GM23248 (cell line): ENCODE results near the gene KCP. TPM values are rescaled to one million over a fixed set of nuclear protein-coding genes. Genes with fewer than 3 reads are reported as not detected.

Experiments used
- DNase-seq: peaks from one replicate; pipeline ENCODE4 v3.0.0-alpha.2; 2015
- H2AFZ ChIP-seq: fragments of 200-600 bp; sonication (generic); 2 replicates; pipeline ENCODE4 v1.6.1; 2016; ENCODE audit warnings: antibody characterized with exemption
- H3F3A ChIP-seq: fragments of 200-600 bp; sonication (generic); 2 replicates; pipeline ENCODE4 v1.6.1; 2016; ENCODE audit warnings: mild to moderate bottlenecking, antibody characterized with exemption, mixed run types; ENCODE audit not compliant: insufficient read depth
- H3K27ac ChIP-seq: fragments of 200-600 bp; sonication (generic); 2 replicates; pipeline ENCODE4 v1.5.1; 2016; ENCODE audit warnings: mild to moderate bottlenecking
- H3K27me3 ChIP-seq: fragments of 200-600 bp; sonication (generic); replicated peaks from 2 replicates; pipeline ENCODE4 v1.6.1; 2016; ENCODE audit warnings: mild to moderate bottlenecking; ENCODE audit not compliant: insufficient read depth
- H3K36me3 ChIP-seq: fragments of 200-600 bp; sonication (generic); 2 replicates; pipeline ENCODE4 v1.6.1; 2016; ENCODE audit warnings: low read depth, mild to moderate bottlenecking
- H3K4me1 ChIP-seq: fragments of 200-600 bp; sonication (generic); 2 replicates; pipeline ENCODE4 v1.6.1; 2016; ENCODE audit warnings: mild to moderate bottlenecking; ENCODE audit not compliant: insufficient read depth
- H3K4me2 ChIP-seq: fragments of 200-600 bp; sonication (generic); one replicate; pipeline ENCODE4 v1.6.1; 2016; ENCODE audit warnings: mild to moderate bottlenecking; ENCODE audit not compliant: unreplicated experiment
- H3K4me3 ChIP-seq: fragments of 200-600 bp; sonication (generic); 2 replicates; pipeline ENCODE4 v1.5.1; 2016; ENCODE audit warnings: mild to moderate bottlenecking
- H3K79me2 ChIP-seq: fragments of 200-600 bp; sonication (generic); 2 replicates; pipeline ENCODE4 v1.6.1; 2016; ENCODE audit warnings: mild to moderate bottlenecking; ENCODE audit not compliant: insufficient read depth
- H3K9ac ChIP-seq: fragments of 200-600 bp; sonication (generic); 2 replicates; pipeline ENCODE4 v1.6.1; 2016; ENCODE audit warnings: mild to moderate bottlenecking
- H3K9me2 ChIP-seq: fragments of 200-600 bp; sonication (generic); 2 replicates; pipeline ENCODE4 v1.6.1; 2016; ENCODE audit warnings: mixed run types, mild to moderate bottlenecking, moderate library complexity; ENCODE audit not compliant: insufficient read depth
- H3K9me3 ChIP-seq: fragments of 200-600 bp; sonication (generic); one replicate; pipeline ENCODE4 v1.6.1; 2017; ENCODE audit warnings: low read depth
- H4K20me1 ChIP-seq: fragments of 200-600 bp; sonication (generic); 2 replicates; pipeline ENCODE4 v1.6.0; 2016; ENCODE audit not compliant: insufficient read depth
- EZH2 ChIP-seq: fragments of 200-600 bp; sonication (generic); IDR thresholded peaks from 2 replicates; pipeline ENCODE4 v1.6.1; 2018; ENCODE audit warnings: antibody characterized with exemption, mild to moderate bottlenecking; ENCODE audit not compliant: insufficient read depth, poor library complexity, severe bottlenecking
- EZH2phosphoT487 ChIP-seq: fragments of 200-600 bp; sonication (generic); IDR thresholded peaks from 2 replicates; pipeline ENCODE4 v1.6.1; 2018; ENCODE audit warnings: antibody characterized with exemption, moderate library complexity, mild to moderate bottlenecking, low read depth; ENCODE audit not compliant: insufficient read depth
- WGBS, 2 experiments: methylation state at CpG; one replicate each; pipeline ENCODE4 v1.1.6; 2015 to 2017; ENCODE audit warnings: low lambda C conversion rate in 2 of 2, low coverage in 1 of 2; ENCODE audit errors: missing lambda C conversion rate in 2 of 2; 5-methylcytosine and 5-hydroxymethylcytosine counted together
- in situ Hi-C: fragments of 300-500 bp; cut with MboI; formaldehyde crosslinking; loops from 2 replicates; pipeline ENCODE4 v1.15.0; 2020
- polyA plus RNA-seq: library from polyadenylated mRNA; unstranded; fragments of >200 nt; fragmentation: Nextera tagmentation; extraction: Ambion mirVana; gene quantifications from 2 replicates; pipeline ENCODE4 v1.2.1, GENCODE V29; 2016
- total RNA-seq: library from RNA; depleted of rRNA; stranded (reverse); fragments of >200 nt; shearing (Covaris generic); gene quantifications from 2 replicates; pipeline ENCODE4 v1.2.3, GENCODE V29; 2014

The KCP gene
- total and polyA plus RNA-seq, 2 experiments from 2014 or later: 0.10 TPM; not detected in 1

DNA sequence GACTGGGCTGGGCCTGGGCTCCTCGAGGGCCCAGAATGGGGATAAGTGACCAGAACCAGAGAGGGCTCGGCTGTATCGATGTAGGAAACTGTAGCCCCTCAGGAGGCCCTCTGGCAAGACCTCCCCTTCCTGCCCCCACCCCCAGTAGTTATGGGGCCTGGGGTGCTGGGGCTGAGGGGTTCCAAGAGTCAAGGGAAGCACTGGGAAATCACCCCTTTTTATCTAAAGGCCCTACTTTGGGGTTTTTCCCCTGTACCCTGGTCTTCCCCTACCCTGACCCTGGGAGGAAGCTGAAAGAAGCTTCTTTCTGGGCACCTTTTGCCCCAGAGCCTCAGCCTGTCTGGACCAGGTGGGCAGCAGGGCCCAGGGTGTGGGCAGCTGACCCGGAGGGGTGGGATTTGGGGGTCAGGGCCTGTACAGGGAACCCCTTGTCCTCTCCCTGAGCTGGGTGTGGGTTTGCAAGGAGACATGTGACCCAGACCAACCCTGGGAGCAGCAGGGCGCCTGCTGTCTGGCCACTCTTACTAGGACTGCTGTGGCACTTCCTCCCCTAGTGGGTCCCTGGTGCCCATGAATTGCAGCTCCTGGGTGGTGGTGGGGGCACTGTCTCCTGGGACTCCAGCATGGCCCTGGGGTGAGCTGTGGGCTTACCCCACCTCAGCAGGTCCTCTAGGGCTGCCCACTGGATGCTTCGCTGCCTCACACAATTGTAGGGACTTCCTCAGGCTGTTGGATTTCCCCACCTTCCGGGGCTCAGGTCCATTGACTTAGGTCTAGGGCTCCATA, 28.8 kb upstream of the KCP start:
- H2AFZ ChIP-seq: no peak overlapping the region
- H3K4me2 ChIP-seq: no peak overlapping the region
- no peak overlapping the region for H3K9ac ChIP-seq
- H3K4me1 ChIP-seq: no peaks in the 10 kb centered on the region
- peaks cover 36% of the 10 kb centered on the region for H3K27me3 ChIP-seq
- no peak for DNase-seq
- H3K79me2 ChIP-seq: no peaks in the 10 kb centered on the region
- TF ChIP-seq EZH2: no peak
- no peak for TF ChIP-seq EZH2phosphoT487
- H3K4me3 ChIP-seq: no peak overlapping the region
- no peaks in the 10 kb centered on the region for H3K9me3 ChIP-seq
- WGBS, 2 experiments: 54 to 82% methylated on average over 4 to 7 of the region's 7 CpGs
- in situ Hi-C loops: no loop called here
- H3K9me2 ChIP-seq: no peaks in the 10 kb centered on the region
- no peak overlapping the region for H3K27ac ChIP-seq
- no peaks in the 10 kb centered on the region for H3F3A ChIP-seq
- no peaks in the 10 kb centered on the region for H4K20me1 ChIP-seq
- H3K36me3 ChIP-seq: no peaks in the 10 kb centered on the region

DNA sequence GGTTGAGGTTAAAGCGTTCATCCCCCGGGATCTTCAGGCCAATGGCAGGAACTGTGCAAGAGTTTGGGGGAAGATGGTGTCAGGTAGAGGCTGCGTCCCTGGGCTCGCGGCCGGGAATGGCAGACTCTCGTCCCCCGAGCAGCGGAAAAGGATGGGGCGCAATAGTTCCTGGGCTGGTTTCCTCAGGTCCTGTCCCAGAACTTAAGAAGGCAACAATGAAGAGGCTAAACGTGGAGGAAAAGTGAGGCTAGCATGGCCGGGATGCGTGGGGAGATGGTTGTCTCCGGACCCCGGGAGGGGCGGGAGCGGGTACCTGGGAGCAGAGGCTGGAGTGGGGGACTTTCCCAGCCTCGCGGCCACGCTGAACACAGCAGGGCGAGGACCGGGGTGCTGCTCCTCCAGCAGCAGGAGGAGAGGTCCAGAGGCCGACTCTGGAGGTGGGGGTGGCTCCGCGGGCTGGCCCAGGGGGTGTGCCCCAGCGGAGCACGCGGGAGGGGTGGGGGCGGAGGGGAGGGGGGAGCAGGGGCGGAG, 28.1 kb upstream of the KCP start:
- in situ Hi-C loops: no loop called here
- Histone ChIP-seq H2AFZ (peak overlapping the region; percentile 75), H3K27ac (no peak overlapping the region)

DNA sequence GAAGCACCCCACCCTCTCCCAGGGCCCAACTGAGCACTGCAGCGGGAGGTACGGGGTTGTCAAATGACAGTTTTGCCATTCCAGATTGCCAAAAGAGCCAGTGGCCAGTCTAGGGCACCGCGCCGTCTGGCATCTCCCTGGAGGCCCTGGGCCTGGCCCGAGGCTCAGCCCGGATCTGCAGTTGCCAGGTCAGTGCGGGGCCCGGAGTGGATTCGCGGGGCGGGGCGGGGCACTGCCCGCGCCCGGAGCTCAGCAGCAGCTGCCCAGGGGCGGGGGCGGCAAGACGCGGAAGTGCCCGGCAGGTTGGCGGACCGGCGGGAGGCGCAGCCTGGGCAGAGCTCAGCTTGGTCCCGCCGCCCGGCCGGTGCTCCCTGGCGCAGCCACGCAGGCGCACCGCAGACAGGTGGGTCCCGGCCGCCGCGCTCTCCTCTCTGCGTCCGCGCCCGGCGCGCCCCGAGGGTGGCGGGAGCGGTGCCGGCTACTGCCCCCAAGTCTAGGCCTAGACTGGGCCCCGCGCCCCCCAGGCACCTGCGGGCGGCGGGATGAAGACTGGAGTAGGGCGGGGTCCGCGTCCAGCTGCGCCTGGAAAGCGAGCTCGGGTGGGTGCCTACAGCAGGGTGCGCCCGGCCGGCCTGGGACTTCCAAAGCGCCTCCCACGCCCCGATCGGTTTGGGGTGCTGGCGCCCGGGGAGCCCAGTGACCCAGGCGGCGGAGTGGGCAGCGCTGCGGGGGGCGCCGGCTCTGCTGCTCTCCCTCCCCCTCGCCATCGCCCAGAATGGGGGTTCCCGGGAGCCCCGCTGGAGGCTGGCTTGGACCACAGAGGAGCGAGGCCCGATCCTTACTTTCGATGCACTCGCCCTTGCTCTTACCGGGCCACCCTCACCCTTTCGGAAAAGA, 27.4 kb upstream of the KCP start, which contains the start of gene IRF5:
IRF5 (plus strand) TSS at position 281 of the 897 bp plus-strand sequence. CDS start 4,155 bp downstream, outside the sequence.
- Histone ChIP-seq H4K20me1 (no peaks in the 10 kb centered on the region), H3K4me1 (no peaks in the 10 kb centered on the region), H2AFZ (peak within 1 kb of the TSS; percentile 75), H3K79me2 (no peaks in the 10 kb centered on the region), H3K36me3 (no peaks in the 10 kb centered on the region), H3K9me2 (no peaks in the 10 kb centered on the region), H3K27me3 (peaks cover 37% of the 10 kb centered on the region), H3K4me2 (peak within 1 kb of the TSS; percentile 79), H3F3A (no peaks in the 10 kb centered on the region), H3K27ac (no peak within 1 kb of the TSS), H3K4me3 (peak within 1 kb of the TSS; percentile 65), H3K9ac (no peak within 1 kb of the TSS), H3K9me3 (no peaks in the 10 kb centered on the region)
- 3 to 5% methylated on average over 38 to 68 of the region's 83 CpGs for WGBS, 2 experiments
- in situ Hi-C loops: no loop called here
- no peak for TF ChIP-seq EZH2phosphoT487
- TF ChIP-seq EZH2: peak; percentile 71
- DNase-seq: peak; percentile 34

More for the DNA sequence above, 28.1 kb upstream of the KCP start:
- no peaks in the 10 kb centered on the region for H3F3A ChIP-seq
- peaks cover 37% of the 10 kb centered on the region for H3K27me3 ChIP-seq
- 1 to 3% methylated on average over 22 to 30 of the region's 30 CpGs for WGBS, 2 experiments
- H3K9me2 ChIP-seq: no peaks in the 10 kb centered on the region
- peak overlapping the region; percentile 65 for H3K4me3 ChIP-seq
- no peaks in the 10 kb centered on the region for H3K4me1 ChIP-seq
- no peak overlapping the region for H3K9ac ChIP-seq
- DNase-seq: peak; percentile 22
- no peaks in the 10 kb centered on the region for H4K20me1 ChIP-seq
- H3K9me3 ChIP-seq: no peaks in the 10 kb centered on the region
- H3K79me2 ChIP-seq: no peaks in the 10 kb centered on the region
- H3K4me2 ChIP-seq: peak overlapping the region; percentile 79
- no peaks in the 10 kb centered on the region for H3K36me3 ChIP-seq
- TF ChIP-seq EZH2phosphoT487 (no peak), EZH2 (no peak)

- Histone ChIP-seq H3K9ac (no peak overlapping the region), H3K36me3 (no peaks in the 10 kb centered on the region), H3K4me1 (no peaks in the 10 kb centered on the region), H3K9me3 (no peaks in the 10 kb centered on the region), H3K27me3 (peaks cover 37% of the 10 kb centered on the region), H3K4me3 (no peak overlapping the region), H3K4me2 (no peak overlapping the region), H3K9me2 (no peaks in the 10 kb centered on the region), H3K79me2 (no peaks in the 10 kb centered on the region), H3K27ac (no peak overlapping the region), H2AFZ (no peak overlapping the region), H3F3A (no peaks in the 10 kb centered on the region), H4K20me1 (no peaks in the 10 kb centered on the region)
- no peak for DNase-seq
- in situ Hi-C loops: no loop called here
- WGBS, 2 experiments: 52 to 60% methylated on average over 17 of the region's 17 CpGs
- TF ChIP-seq EZH2: no peak
- no peak for TF ChIP-seq EZH2phosphoT487
Measured at GRCh38 chr7:128937271-128937646, 26.8 kb upstream of the KCP start.
